HEK293 (cell line): ENCODE measurements around the gene FAM216A.

ENCODE experiments used
- CTCF ChIA-PET: fragments of 350-600 bp; formaldehyde crosslinking; extraction: SDS; loops from one replicate; lab custom pipeline; 2021; ENCODE audit warnings: antibody characterized with exemption; lab: Yijun Ruan, JAX
- POLR2A ChIA-PET: fragments of 300-600 bp; formaldehyde crosslinking; extraction: SDS; loops from one replicate; lab custom pipeline; 2020; ENCODE audit warnings: antibody characterized with exemption, inconsistent platforms; lab: Yijun Ruan, JAX
- H3K27ac ChIP-seq: fragments of 200-500 bp; sonication (Bioruptor generic); 2 replicates; pipeline ENCODE4 v1.5.1; 2014; ENCODE audit warnings: low read depth, low read length, control low read depth, inconsistent platforms; ENCODE audit errors: extremely low read depth
- H3K36me3 ChIP-seq, 2 experiments: fragments of 200-500 bp in 1 of 2; sonication (Bioruptor generic) in 1 of 2; 1 replicate in 1 of 2; 2 replicates in 1 of 2; pipeline ENCODE4 v1.5.1; 2014 to 2017; ENCODE audit warnings: inconsistent platforms in 2 of 2, low read length in 2 of 2; ENCODE audit not compliant: control insufficient read depth in 2 of 2, insufficient read depth in 1 of 2
- H3K4me1 ChIP-seq: fragments of 200-500 bp; sonication (Bioruptor generic); 2 replicates; pipeline ENCODE4 v1.5.1; 2014; ENCODE audit warnings: mild to moderate bottlenecking, low read length, inconsistent platforms; ENCODE audit not compliant: control insufficient read depth, insufficient read depth
- H3K4me3 ChIP-seq: 2 replicates; pipeline ENCODE4 v1.5.1; 2011; ENCODE audit warnings: low read depth, mild to moderate bottlenecking, control low read depth, low read length, moderate library complexity
- H3K9me3 ChIP-seq: fragments of 200-500 bp; sonication (Bioruptor generic); 2 replicates; pipeline ENCODE4 v1.5.1; 2014; ENCODE audit warnings: low read depth, low read length, inconsistent platforms; ENCODE audit not compliant: control insufficient read depth, insufficient read depth
- ATF2 ChIP-seq: fragments of 450-650 bp; formaldehyde crosslinking; IDR thresholded peaks from 2 replicates; pipeline ENCODE4 v1.5.1; 2016; ENCODE audit warnings: missing biosample characterization, missing genetic modification characterization, low read depth
- IKZF3 ChIP-seq: fragments of 450-650 bp; IDR thresholded peaks from 2 replicates; pipeline ENCODE4 v1.5.0; 2018; ENCODE audit warnings: missing biosample characterization, mild to moderate bottlenecking, missing genetic modification characterization, moderate library complexity
- KLF9 ChIP-seq: fragments of 450-650 bp; formaldehyde crosslinking; IDR thresholded peaks from 2 replicates; pipeline ENCODE4 v1.5.1; 2016; ENCODE audit warnings: missing biosample characterization, missing genetic modification characterization, low read depth
- OSR2 ChIP-seq: fragments of 450-650 bp; formaldehyde crosslinking; IDR thresholded peaks from 2 replicates; pipeline ENCODE4 v1.5.1; 2016; ENCODE audit warnings: missing biosample characterization, missing genetic modification characterization
- YY1 ChIP-seq: fragments of 450-650 bp; formaldehyde crosslinking; IDR thresholded peaks from 2 replicates; pipeline ENCODE4 v1.5.1; 2018; ENCODE audit warnings: missing biosample characterization, missing genetic modification characterization
- ZNF121 ChIP-seq: fragments of 450-650 bp; formaldehyde crosslinking; IDR thresholded peaks from 2 replicates; pipeline ENCODE4 v1.5.1; 2016; ENCODE audit warnings: missing biosample characterization, missing genetic modification characterization
- ZNF341 ChIP-seq: fragments of 450-650 bp; formaldehyde crosslinking; IDR thresholded peaks from 2 replicates; pipeline ENCODE4; 2016; ENCODE audit warnings: low read depth, missing biosample characterization, missing genetic modification characterization
- ZNF404 ChIP-seq: fragments of 450-650 bp; formaldehyde crosslinking; IDR thresholded peaks from 2 replicates; pipeline ENCODE4 v1.5.1; 2017; ENCODE audit warnings: missing biosample characterization, missing genetic modification characterization
- ZNF518A ChIP-seq: fragments of 450-650 bp; formaldehyde crosslinking; conservative IDR thresholded peaks from 2 replicates; pipeline ENCODE4 v1.5.1; 2016; ENCODE audit warnings: low read depth, missing biosample characterization, missing genetic modification characterization
- ZNF549 ChIP-seq: fragments of 450-650 bp; IDR thresholded peaks from 2 replicates; pipeline ENCODE4 v1.5.1; 2018; ENCODE audit warnings: missing biosample characterization, missing genetic modification characterization, mild to moderate bottlenecking, inconsistent platforms, moderate library complexity
- ZNF660 ChIP-seq: fragments of 450-650 bp; IDR thresholded peaks from 2 replicates; pipeline ENCODE4 v1.5.1; 2018; ENCODE audit warnings: missing biosample characterization, mild to moderate bottlenecking, missing genetic modification characterization
- TF ChIP-seq, protein P1 (sequence below): fragments of 450-650 bp; formaldehyde crosslinking; IDR thresholded peaks from 2 replicates; pipeline ENCODE4 v1.5.1; 2017; ENCODE audit warnings: missing biosample characterization, missing genetic modification characterization

FAM216A gene

DNA sequence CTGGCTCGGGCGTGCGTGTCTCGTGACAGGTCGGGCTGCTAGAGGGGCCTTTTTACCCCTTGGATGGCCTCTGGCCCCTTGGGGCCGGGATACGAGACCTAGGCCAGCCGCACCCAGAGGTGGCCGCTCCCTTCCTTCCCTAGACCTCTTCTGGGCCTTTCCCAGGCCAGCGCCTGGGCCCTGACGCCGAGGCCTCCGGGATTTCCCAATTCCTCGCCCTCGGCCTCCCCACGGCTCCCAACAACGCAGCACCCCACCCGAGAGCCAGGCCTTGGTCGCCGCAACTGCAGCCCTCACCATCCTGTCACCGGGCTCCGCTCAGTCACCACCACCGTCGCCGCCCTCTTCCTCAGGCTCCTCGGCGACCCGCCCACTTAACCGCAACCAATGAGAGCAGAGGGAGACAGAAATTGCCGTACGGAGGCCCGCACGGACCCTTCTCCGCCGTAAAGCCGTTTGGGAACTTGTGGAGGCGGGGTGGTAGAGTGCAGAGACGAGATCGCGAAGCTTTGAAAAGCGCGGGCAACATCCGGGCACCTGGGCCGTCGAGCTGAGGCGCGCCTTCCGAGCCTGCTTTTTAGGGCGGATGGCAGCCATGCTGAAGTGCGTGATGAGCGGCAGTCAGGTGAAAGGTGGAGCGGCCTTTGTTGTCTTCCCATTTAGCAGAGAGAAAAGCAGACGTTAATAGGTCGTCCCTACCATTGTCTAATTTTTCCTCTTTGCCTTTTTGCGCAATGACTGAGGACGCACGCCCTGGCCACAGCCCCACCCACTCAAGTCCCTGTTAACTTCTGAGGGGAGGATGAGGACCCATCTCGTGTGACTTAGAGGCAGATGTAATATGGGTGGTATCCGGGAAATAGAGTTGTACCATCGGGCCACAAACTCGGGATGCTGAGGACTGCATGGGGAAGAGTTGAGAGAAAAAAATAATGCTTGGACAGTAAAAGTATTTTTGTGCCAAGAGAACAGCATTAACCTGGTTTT lies 33.4 kb downstream of the FAM216A start, which contains the start of the genes RAD9B and VPS29 (continued):
- peak; percentile 73 for TF ChIP-seq ZNF518A
- TF ChIP-seq ZNF660 (tag by site-specific recombination) = no peak; the same call in 1 of the 2 replicates
- TF ChIP-seq ZNF549 (tag by site-specific recombination) = no peak
- TF ChIP-seq ZNF404 (tag by site-specific recombination) = no peak
- TF ChIP-seq ATF2 = no peak
- TF ChIP-seq ZNF341 (tag by site-specific recombination) = no peak
- TF ChIP-seq IKZF3 (tag by site-specific recombination) = no peak
- peak; percentile 92 for TF ChIP-seq YY1

DNA sequence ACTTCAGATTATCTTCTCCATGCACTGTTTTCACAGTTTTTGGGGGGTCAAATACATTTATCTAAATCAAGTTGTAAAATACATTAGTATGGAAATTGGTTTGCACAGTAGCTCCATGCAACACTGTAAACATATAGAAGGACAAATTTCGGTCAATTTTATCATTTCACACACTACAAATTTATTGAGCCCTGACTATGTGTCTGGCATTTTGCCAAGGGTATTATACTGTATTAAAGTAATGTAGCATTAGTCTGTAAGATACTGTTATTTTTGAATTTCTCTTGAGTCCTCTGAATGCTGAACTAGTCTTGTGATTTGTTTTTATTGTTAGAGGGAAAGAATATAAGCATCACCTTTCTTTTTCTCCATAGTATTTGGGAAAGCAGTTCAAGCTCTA lies 34.8 kb downstream of the FAM216A start:
- ChIA-PET POLR2A (no interaction called here), CTCF (interaction anchor here (0.6 to 1.3 kb wide), 5 partner anchors 27 to 99 kb away, joined by 3 to 8 read pairs (median 4); partner anchors contain the start of gene ARPC3)
- TF ChIP-seq OSR2 (tag by site-specific recombination) = no peak
- TF ChIP-seq, protein P1, sequence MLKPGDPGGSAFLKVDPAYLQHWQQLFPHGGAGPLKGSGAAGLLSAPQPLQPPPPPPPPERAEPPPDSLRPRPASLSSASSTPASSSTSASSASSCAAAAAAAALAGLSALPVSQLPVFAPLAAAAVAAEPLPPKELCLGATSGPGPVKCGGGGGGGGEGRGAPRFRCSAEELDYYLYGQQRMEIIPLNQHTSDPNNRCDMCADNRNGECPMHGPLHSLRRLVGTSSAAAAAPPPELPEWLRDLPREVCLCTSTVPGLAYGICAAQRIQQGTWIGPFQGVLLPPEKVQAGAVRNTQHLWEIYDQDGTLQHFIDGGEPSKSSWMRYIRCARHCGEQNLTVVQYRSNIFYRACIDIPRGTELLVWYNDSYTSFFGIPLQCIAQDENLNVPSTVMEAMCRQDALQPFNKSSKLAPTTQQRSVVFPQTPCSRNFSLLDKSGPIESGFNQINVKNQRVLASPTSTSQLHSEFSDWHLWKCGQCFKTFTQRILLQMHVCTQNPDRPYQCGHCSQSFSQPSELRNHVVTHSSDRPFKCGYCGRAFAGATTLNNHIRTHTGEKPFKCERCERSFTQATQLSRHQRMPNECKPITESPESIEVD = 0 out of 2 replicates have a peak, but pooled peaks have one; percentile 7
- no peak overlapping the region for H3K4me3 ChIP-seq
- peaks cover 0 to 8% of the 10 kb centered on the region in 2 experiments; a peak in 1 of 3 replicates for H3K36me3 ChIP-seq
- H3K4me1 ChIP-seq = peaks cover 12% of the 10 kb centered on the region
- no peaks in the 10 kb centered on the region for H3K9me3 ChIP-seq
- no peak overlapping the region for H3K27ac ChIP-seq

GRCh38 chr12:110505332-110505731 lies 36.7 kb downstream of the FAM216A start:
- ChIA-PET POLR2A (interaction anchor here (1.2 kb wide), 1 partner anchor 37 kb away, joined by 3 read pairs; the partner anchor contains the start of genes FAM216A and GPN3), CTCF (interaction anchor here (0.8 kb wide), 1 partner anchor 97 kb away, joined by 4 read pairs; no protein-coding TSS in a partner anchor)
- H3K9me3 ChIP-seq = no peaks in the 10 kb centered on the region
- H3K4me1 ChIP-seq = peaks cover 6% of the 10 kb centered on the region
- H3K36me3 ChIP-seq = no peaks in the 10 kb centered on the region
- H3K27ac ChIP-seq = no peak overlapping the region
- H3K4me3 ChIP-seq = no peak overlapping the region
- no peak for TF ChIP-seq KLF9 (tag by site-specific recombination)
- peak; percentile 69 for TF ChIP-seq ZNF121 (tag by site-specific recombination)
- TF ChIP-seq, all 188 proteins: peak for 1
